HG03460 (cell line): ENCODE data around the gene AHR.

Source experiments
- ATAC-seq: cut with Tn5 transposase; IDR thresholded peaks from one replicate; pipeline ENCODE4 v1.9.1; 2021; ENCODE audit not compliant: unreplicated experiment

AHR gene

DNA sequence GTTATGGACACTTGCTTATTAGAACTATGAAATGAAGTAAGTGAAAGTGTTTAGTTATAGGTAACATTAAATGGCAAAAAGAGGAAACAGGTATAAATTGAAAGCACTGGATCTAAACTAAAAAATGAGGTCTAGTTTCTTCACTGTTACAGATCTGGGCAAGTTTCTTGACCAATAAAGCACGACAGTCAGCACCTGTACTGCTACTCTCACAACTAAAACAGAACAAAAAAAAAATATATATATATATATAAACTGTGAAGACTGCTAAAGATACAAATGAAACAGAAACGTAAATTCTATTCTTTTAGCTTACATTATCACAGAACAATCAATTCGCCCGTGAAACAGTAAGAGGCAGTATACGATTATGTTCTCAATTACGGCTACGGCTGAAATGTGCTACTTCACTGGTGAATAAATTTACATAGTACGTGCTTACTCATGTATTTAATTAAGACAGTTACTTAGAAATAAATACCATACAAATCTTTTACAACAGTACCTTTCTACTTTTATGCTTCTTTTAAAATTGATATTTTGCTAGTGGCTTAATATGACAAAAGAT lies 4.2 kb downstream of the AHR start:
- ATAC-seq, result peak; percentile 22

DNA sequence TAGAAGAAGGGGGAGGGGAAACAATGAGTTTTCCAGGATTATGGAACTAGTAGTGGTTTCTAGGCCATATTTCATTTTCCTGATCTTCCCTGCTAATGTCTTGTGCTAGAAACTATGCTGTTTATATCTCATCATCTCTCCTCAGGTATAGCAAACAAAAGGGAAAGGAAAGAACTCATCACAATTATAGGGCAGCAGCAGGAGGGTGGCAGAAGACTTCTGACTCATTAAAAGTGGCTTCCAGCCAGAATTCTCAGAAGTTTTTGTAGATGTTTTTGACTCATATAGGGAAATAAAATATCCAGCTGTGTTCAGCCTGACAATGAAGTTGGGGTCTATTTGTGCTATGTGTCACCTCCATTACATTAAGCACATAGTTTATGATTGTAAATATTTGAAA lies 6.5 kb downstream of the AHR start:
- ATAC-seq, result no peak

DNA sequence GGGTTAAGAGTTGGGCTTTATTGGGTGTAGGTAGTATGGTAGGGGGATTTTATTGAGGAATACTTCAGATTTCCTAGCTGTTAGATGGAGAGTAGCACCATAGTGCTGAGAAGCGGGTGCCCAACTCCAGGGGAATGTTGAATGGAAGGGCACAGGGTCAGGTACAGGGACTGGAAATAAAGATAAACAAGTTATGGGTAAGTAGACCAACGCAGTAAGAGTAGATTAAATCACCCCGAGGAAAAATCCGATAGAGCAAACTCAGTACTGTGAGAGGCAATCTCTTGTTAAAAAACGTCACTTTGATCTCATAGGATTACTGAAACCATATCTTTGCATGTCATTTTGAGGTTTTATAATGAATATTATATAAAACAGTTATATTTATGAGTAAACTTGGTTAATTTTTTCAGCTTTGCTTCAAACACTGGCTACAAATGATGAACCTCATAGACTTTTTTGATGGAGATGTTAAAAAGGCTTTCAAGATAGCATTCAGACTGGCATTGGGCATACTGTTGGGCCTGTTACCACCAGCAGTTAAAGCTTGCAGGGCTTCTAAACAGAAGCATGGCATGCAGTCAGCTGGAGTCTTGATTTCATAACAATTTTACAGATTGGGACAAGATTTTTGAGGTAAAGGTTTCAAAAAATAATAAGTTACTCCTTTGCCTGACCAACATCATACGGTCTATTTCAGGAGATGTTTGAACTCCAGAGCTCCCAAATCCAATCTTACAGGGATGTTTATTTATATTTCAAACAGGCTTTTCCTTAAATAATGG lies 7.1 kb downstream of the AHR start:
- ATAC-seq, result no peak

DNA sequence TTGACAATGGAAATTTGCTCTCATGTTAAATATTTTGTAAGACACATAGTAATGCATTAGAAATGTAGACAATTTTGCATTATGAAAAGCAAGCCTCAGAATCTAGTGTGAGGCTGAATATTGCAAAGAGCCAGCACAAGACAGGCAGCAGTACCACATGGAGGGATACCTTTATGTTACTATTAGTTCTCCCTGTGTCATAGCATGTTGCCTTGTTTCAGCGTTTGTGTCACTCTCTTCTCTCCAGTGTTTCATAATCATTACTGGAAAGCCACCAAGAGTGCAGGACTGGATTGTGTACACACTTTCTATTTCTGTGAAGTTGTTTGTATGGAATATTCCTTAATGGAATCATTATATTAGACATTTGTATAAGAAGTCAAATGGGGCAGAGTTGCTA lies 8.5 kb downstream of the AHR start:
- no peak for ATAC-seq

DNA sequence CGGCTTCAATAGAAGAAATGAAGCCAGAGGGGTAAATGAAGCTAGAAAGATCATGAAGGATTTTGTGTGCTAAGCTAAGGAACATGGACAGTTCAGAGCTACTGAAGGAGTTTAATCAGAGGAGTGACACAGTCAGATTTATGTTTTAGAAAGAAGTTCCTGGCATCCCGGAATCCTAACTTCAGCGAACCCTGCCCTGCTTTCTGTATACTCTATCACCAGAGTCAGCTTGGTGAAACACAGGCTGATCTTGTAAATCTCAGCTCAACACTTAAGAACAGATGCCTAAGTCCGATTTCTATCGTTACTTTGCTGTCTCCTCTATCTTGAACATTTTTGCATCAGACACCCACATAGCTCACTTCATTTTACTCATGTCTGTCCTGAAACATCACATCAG lies 9.1 kb downstream of the AHR start:
- ATAC-seq, result no peak

DNA sequence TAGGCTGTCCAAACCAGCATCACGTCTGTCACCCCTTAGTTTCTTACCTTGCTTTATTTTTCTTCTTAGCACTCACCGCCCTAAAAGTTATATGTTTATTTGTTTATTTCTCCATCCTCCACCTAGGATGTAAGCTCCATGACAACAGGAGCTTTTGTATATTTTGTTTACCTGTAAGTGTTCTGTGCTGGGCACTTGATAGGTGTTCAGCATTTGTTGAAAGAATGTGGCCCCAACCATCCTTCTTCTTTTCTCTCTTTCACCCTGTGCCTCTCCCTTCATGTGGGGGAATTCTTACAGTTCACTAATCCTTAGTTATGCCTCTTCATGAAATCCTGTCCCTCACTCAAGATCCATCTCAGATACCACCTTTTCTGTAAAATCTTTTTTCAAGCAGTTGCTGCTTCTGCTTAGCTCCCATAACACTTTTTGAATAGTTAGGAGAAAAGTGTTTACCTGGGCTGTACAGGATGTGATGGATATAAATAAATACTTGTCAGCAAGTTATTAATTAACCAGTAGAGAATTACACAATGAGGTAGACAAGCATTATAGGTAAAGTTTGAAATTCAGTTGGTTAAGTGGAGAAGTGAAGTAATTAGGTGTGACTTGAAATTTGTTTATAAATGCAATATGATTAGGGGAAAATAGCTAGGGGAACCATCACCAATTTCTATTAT lies 9.7 kb downstream of the AHR start:
- peak; percentile 37 for ATAC-seq

DNA sequence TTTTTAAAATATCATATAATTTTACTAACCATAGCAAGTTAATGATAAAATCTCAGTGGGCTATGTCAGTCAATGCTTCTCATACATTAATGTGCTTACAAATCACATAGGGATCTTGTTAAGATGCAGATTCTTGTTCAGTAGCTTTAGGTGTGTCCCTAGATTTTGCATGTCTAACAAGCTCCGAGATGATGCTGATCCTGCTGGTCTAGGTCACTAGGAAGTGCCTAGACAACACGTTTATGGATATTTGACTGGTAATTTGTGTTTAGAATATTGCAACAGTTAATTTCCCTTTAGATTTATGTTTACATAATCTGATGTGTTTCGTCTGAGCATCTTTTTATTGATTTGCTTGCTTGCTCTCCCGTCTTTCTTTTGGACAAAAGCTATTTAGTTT lies 12.7 kb downstream of the AHR start:
- ATAC-seq, result no peak

DNA sequence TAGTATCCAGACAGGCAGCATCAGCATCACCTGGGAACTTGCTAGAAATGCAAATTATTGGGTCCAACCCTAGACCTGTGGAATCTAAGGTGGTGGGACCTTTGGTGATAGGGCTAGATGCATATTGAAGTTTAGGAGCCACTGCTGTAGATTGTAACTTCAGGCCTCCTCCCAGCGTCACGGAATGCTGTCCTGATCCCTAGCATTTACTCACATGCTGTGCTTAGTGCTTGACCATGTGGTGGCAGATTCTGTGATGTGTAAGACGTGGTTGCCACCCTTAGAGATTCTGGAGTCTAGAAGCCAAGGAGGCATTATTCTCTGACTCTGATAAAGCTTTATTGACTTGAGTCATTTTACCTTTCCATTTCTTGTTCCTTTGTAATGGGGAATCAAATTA lies 13.5 kb downstream of the AHR start:
- ATAC-seq, result no peak

DNA sequence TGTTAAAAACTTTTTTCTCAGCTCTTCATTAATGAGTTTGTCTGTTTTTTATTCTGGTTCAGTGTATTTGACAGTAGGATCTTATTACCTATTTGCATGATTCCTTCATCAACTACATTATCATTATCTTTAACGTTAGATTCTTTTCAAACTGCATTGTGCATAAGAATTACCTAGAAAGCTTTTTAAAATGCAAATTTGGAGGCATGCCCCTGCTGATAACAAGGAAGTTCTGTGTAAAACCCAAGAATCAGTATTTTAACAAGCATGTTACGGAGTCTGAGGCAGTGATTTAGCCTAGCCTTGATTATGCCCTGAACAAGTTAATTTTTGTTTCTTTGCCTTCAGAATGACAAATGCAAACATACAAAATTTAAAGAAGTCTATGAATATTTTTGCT lies 14.2 kb downstream of the AHR start:
- ATAC-seq, result no peak

DNA sequence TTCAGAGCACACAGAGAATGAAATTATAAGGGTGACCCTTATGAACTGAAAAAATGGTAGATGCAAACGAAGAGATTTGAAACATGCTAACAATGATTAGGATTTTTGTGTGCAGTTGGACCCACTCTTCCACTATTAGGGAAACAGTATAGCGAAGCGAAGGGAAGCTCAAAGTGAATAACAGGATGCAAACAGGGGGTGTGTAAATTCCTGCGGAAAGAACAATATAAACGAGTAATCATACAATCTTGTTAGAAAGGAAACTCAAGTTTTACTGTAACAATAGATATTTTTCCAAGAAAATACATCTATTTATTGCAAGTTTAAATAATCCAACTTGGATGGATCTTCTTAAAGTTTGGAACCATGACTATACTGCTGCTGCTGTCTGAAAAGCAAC lies 14.7 kb downstream of the AHR start:
- no peak for ATAC-seq

DNA sequence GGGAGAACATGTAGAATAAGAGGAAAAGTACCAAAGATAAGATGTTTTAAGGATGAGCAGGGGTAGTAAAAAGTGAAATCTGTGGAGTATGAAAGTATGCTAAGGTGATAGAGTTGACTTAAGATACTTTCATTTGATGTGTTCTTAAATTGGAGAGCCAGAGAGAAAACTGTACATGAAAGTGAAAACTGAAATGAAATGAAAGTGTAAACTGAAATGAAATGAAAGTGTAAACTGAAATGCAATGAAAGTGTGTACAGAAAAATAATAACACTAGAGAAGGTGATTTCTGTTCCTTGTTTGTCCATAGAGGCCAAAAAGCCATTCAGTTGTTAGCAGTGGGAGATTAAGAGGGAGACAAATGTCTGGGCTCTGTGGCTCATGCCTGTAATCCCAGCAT lies 17.5 kb downstream of the AHR start:
- no peak for ATAC-seq

DNA sequence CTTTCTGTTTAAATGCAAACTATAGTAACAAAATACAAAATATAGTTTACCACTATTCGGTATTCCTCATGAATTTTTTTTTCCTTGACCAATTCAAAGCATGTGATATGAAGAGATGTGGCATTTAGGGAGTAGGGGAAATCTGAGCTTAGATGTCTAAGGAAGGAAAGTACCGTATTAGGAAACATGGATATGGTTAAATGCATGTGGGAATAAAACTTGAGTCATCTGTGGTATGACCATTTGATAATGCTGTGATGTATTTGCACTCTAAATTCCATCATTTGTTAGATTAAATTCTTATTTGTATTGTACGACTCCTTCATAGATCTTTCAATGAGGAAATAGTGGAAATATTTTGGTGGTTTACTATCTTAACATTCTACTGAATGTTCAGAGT lies 19.7 kb downstream of the AHR start:
- no peak for ATAC-seq

DNA sequence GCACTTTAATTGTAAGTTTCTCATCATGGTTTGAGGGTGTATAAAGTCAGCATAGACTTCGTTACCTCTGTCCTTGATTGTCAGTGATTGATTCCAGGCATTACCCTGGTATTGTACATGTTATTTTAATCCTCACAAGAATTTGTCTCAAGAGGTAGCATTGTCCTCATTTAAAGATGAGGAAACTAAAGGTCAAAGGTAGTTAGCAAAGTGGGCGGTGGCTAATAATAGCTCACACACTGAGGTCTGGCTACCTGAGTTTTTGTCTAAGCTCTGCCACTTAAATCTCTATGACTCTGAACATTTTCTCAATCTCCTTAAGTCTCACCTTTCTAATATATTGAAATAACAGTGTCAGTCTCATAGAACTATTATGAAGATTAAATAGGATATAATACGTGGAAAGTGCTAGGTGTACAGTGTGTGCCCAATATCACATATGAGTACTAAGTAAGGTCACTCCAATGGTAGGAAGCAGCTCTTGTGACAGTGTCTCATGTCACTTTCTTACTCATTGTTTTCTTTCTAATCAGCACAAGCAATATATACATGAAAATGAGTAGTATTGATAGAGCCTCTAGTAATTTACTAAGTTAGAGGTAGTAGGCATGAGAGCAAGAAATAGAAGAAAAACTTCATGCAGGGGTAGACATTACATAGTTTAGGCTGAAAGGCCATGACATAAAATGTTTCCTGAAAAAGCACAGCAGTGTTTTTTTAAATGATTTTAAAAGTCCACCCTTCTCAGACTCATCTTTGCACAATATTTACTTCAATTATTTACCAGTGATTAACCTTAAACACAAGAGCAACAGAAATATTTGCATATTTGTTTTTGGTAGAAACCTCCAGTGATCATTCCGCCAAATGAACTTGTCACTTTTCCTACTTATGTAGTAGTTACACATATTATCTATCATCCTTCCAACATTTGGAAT lies 21.0 kb downstream of the AHR start:
- ATAC-seq, result no peak

DNA sequence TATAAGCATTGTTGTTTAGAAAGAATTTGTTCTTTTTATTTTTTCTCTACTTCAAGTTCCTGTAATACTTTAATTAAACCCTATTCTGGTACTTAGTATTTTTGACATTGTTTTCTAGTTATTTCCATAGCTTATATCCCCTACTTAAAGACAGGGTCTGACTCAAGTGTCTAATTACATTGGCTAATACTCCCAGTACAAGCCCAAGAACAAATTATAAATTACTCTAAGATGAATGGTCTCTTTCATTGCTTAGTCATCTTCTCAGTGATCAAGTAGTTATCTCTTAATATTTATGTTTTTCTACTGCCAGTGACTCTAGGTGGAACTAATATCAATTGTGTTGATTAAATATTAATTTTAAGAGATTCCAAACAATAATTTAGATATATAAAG lies 21.6 kb downstream of the AHR start:
- no peak for ATAC-seq

DNA sequence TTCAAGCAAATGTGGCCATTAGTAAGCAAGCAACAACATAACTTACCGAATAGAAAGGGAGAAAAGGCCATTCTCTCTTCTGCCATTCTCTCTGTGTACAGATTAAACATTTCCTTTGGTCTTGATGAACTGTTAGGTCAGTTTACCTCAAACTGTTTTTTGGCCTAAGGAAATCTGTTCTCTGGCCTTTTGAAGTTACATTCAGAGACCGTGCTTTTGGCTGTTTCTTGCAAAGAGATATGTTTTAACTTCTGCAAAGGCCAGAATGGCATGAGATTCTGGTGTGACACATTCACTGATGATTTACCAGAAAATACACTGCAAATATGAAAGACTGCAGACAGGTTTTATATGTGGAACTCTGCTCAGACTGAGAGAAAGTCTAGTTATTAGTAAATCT lies 22.2 kb downstream of the AHR start:
- no peak for ATAC-seq

DNA sequence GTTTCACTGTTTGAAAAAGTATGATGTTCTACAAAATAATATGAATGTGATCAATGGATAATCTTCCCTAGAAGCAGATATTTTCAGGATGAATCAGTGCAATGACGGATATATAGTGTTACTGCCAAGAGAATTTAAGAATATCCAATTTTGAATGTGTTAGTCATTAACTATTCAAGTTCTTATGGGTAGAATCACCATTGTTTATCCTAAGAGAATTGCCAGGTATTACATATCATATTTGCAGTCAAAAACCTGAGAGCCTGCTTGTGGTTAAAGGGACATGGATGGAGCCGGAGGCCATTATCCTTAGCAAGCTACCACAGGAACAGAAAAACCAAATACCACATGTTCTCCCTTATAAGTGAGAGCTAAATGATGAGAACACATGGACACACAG lies 26.9 kb downstream of the AHR start:
- no peak for ATAC-seq

DNA sequence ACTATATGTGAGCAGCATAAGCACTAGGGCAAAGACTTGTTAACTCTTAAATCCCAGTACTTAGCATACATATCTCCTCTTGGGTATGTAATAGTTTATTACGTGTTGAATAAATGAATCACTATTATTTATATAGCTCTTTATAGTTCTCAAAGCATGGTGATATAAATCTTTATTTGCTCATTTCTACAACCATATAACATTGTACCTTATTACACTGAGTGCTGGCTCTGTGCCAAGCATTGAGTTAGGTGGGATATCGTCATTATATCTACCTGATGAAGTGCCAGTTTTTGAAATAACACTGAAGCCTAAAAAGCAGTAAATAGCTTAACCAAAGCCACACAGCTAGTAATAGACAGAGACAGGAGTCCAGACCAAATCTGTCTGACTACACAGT lies 27.9 kb downstream of the AHR start:
- no peak for ATAC-seq

DNA sequence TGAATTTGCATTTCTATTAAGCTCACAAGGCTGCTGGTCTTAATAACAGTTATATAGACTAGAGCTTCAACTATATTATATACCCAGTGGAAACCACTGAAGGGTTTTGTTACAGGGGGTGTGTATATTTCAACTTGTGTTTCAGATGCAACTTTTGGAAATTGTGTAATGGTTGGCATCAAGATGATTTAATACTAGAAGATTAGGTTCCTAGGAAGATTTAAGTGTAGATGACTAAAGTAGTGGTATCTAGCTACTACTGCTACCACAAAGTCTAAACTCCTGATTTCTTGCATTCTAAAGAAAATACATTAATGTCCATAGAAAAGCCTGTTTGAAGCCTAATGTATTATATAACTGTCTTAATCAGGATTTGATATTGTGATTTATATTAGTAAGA lies 30.2 kb downstream of the AHR start:
- ATAC-seq, result no peak

DNA sequence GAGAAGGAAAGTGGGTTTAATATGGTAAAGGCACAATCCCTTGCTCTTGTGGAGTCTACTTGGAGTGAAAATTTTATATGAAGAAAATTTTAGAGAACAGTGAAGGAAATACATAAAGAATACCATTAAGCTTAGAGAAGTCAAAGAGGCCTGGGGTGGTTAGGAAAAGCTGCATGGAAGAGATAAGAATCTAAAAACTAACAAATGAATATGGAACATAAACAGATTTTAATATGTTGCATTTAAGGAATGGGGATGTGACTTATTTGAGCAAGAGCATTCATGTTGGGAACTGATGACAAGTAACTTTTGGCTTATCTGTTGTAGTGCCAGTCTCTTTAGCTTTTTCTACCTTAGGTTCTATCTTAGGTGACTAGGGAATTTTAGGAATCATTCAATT lies 31.0 kb downstream of the AHR start:
- ATAC-seq, result no peak

DNA sequence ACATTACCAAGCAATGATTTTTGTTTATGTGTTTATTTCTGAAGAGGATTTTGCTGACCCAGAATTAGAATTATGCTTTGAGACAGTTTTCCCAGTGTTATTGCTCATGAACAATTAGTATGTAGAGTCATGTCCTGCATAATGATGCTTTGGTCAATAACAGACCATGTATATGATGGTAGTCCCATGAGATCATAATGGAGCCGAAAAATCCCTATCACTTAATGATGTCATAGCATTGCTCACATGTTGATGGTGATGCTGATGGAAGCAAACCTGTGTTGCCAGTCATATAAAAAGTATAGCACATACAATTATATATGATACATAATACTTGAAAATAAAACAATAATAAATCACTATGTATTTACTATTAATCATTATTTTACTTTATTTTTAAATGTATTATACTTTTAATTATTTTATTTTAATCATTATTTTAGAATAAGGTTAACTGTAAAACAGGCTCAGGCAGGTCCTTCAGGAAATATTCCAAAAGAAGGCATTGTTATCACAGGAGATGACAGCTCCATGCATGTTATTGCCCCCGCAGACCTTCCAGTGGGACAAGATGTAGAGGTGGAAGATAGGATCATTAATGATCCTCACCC lies 33.5 kb downstream of the AHR start:
- ATAC-seq, result no peak

DNA sequence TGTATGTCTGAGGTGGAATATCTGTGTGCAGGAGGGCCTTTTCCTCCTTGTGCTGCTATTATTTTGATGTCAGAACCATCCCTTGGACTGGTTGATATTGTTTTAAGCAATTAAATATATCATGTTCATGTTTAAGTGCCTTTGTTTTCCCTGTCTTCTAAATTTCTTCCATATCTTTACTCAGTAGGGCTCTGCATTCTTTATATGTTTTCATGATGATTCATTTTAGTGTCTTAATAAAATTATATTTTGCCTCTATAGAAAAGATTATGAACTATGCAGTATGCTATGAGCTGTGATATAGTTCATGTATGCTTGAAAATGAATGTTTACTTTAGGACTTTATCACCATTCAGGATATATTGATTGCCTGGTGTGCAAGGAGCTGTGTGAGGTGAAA lies 34.8 kb downstream of the AHR start:
- no peak for ATAC-seq
